Spleen (tissue), 11 donors: ENCODE data around the gene MMRN2. TPM values are rescaled to one million over a fixed set of nuclear protein-coding genes. Genes with fewer than 3 reads are reported as not detected.

Source experiments
- DNase-seq: peaks from one replicate; pipeline ENCODE4 v3.0.0-alpha.2; 2020
- H3K27ac ChIP-seq, 8 donors: fragments of 200-600 bp; sonication (generic) in 7 of 8; 1 replicate in 4 of 8; 2 replicates in 4 of 8; pipeline versions ENCODE4 v1.5.0 to v1.8.0; 2016 to 2021; ENCODE audit warnings: inconsistent platforms in 4 of 8, mild to moderate bottlenecking in 4 of 8, moderate library complexity in 1 of 8
- H3K27me3 ChIP-seq, 7 donors: fragments of 200-600 bp; sonication (generic) in 6 of 7; replicated peaks in 1 of 7; 1 replicate in 4 of 7; 2 replicates in 3 of 7; pipeline versions ENCODE4 v1.5.0 to v1.8.0; 2016 to 2021; ENCODE audit warnings: inconsistent platforms in 3 of 7, mild to moderate bottlenecking in 1 of 7
- H3K36me3 ChIP-seq, 6 donors: fragments of 200-600 bp; sonication (generic) in 5 of 6; 1 replicate in 4 of 6; 2 replicates in 2 of 6; pipeline versions ENCODE4 v1.5.0 to v1.8.0; 2016 to 2021; ENCODE audit warnings: inconsistent platforms in 2 of 6
- H3K4me1 ChIP-seq, 6 donors: fragments of 200-600 bp; sonication (generic) in 5 of 6; 1 replicate in 3 of 6; 2 replicates in 3 of 6; pipeline versions ENCODE4 v1.5.0 to v1.8.0; 2016 to 2021; ENCODE audit warnings: inconsistent platforms in 3 of 6
- H3K4me3 ChIP-seq, 8 donors: fragments of 200-600 bp; sonication (generic) in 7 of 8; 1 replicate in 4 of 8; 2 replicates in 4 of 8; pipeline versions ENCODE4 v1.5.0 to v1.8.0; 2016 to 2021; ENCODE audit warnings: inconsistent platforms in 4 of 8, mild to moderate bottlenecking in 4 of 8, moderate library complexity in 2 of 8
- H3K9me3 ChIP-seq, 8 donors: fragments of 200-600 bp; sonication (generic) in 7 of 8; 1 replicate in 4 of 8; 2 replicates in 4 of 8; pipeline versions ENCODE4 v1.5.0 to v1.8.0; 2016 to 2021; ENCODE audit warnings: inconsistent platforms in 4 of 8
- CTCF ChIP-seq, 11 experiments: fragments of 200-600 bp in 7 of 11; fragments of 450-650 bp in 4 of 11; sonication (generic) in 4 of 11; IDR thresholded peaks in 8 of 11; conservative IDR thresholded peaks in 3 of 11; 1 replicate in 7 of 11; 2 replicates in 4 of 11; pipeline versions ENCODE4 v1.4.0 to v1.8.0; 2016 to 2021; ENCODE audit warnings: antibody characterized with exemption in 11 of 11, inconsistent platforms in 4 of 11, mild to moderate bottlenecking in 1 of 11
- POLR2A ChIP-seq, 3 donors: fragments of 450-650 bp; IDR thresholded peaks; one replicate each; pipeline ENCODE4 v1.5.1; 2017; ENCODE audit warnings: antibody characterized with exemption in 3 of 3, mild to moderate bottlenecking in 1 of 3
- POLR2AphosphoS5 ChIP-seq, 3 donors: sonication (generic); formaldehyde crosslinking; IDR thresholded peaks; one replicate each; pipeline ENCODE4 v1.5.1; 2017; ENCODE audit warnings: antibody characterized with exemption in 3 of 3
- WGBS, 5 donors: extraction: QIAGEN DNeasy Blood & Tissue Kit in 3 of 5; methylation state at CpG; one replicate each; pipeline versions ENCODE4 v1.1.5 to v1.1.7; 2013 to 2018; 5-methylcytosine and 5-hydroxymethylcytosine counted together
- intact Hi-C: fragments of 100-400 bp; cut with DNase I; formaldehyde crosslinking; loops from one replicate; pipeline ENCODE4 v1.15.0; 2023; ENCODE audit warnings: low total_unique reads
- polyA plus RNA-seq, 3 donors: library from polyadenylated mRNA; stranded (reverse); fragments of 200-250 nt; gene quantifications; one replicate each; pipeline ENCODE4 v1.2.1, GENCODE V29; 2013
- total RNA-seq, 7 donors: library from RNA; depleted of rRNA in 3 of 7; stranded (reverse); fragments of >200 nt in 3 of 7; fragmentation: NEBNext Ultra II Directional in 4 of 7; extraction: Animal tissue kit (Norgen Biotek cat#: 25700) in 4 of 7; gene quantifications; one replicate each; pipeline versions ENCODE4 v1.1.0 to v1.2.1, GENCODE V29; 2016 to 2021
- donor health status: healthy with polysubstance abuse.
- donor health status: DM: no; HTN: no; CAD: no; lungs with moderate emphysema.
- donor health status: DM: no; HTN: no; CAD: no.
- donor health status: Bipolar disorder and iron deficiency.
- donor health status: healthy.
- donor health status: DM: no; HTN: no; CAD: no.
- donor health status: DM: yes; HTN: yes; CAD: no.

The MMRN2 gene
- total and polyA plus RNA-seq, 10 donors: 4.8 to 120 (median 77.0) TPM

DNA sequence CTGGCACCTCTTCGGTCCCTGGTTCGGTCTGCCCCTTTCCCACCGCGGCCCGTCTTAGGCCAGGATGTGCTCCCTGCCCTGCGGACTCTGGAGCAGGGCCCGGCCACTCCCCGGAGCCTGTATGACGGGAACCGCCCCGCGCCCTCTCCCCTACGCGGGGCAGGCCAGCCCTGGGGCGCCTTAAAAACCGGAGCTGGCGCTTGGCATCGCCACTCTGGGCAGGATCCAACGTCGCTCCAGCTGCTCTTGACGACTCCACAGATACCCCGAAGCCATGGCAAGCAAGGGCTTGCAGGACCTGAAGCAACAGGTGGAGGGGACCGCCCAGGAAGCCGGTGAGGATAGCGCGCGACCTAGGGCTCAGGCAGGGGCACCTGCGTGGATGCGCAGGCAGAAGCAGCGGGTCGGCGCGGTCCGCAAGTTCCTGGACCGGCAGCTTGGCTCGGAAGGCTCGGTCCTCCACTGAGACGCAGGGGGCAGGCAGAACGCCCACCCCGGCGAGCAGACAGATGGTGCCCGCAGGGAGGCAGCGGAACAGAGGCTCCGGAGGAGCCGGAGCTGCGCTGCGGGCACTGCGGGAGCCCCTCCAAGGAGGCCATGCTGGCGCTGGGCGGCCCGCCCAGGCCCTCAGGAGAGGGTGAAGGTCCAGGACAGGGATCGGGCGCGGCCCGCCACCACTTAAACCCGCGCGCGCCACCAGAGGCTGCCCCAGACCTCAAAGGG is 11.0 kb upstream of the MMRN2 start, which contains the start of gene ADIRF:
Gene ADIRF, plus strand, starts transcription at position 212 of the 723 bp plus-strand sequence. Its CDS starts 63 bp downstream, at position 275.
- no peaks in the 10 kb centered on the region for H3K9me3 ChIP-seq
- H3K36me3 ChIP-seq: no peaks in the 10 kb centered on the region
- TF ChIP-seq CTCF (IDR thresholded peaks at IDR 0.05 in 8 of 11, conservative IDR thresholded peaks at IDR 0.05 in 3 of 11): no peak
- peak; percentile 69 to 82 (median 73) for TF ChIP-seq POLR2AphosphoS5 (IDR thresholded peaks at IDR 0.05)
- TF ChIP-seq POLR2A (IDR thresholded peaks at IDR 0.05): no peak
- H3K4me3 ChIP-seq: peak within 1 kb of the TSS; percentile 23 to 74 (median 46)
- intact Hi-C loops: no loop called here
- peak; percentile 83 for DNase-seq
- peak within 1 kb of the TSS; percentile 2 to 93 (median 88) for H3K27ac ChIP-seq
- peaks cover 24 to 69% (median 61%) of the 10 kb centered on the region in 6 donors for H3K4me1 ChIP-seq
- 17 to 27% (median 17%) methylated on average over 34 to 59 of the region's 59 CpGs for WGBS, 5 donors
- peaks cover 0 to 50% (median 6%) of the 10 kb centered on the region in 7 donors for H3K27me3 ChIP-seq

GRCh38 chr10:86967481-86967941 is 10.1 kb upstream of the MMRN2 start:
- Histone ChIP-seq H3K4me3 (peak overlapping the region in 1 of 8 donors; percentile 9), H3K9me3 (no peaks in the 10 kb centered on the region), H3K27me3 (peaks cover 0 to 50% (median 6%) of the 10 kb centered on the region in 7 donors), H3K27ac (peak overlapping the region in 5 of 8 donors; percentile 85 to 93 (median 90)), H3K36me3 (peaks cover 0 to 5% (median 0%) of the 10 kb centered on the region in 6 donors), H3K4me1 (peaks cover 24 to 69% (median 61%) of the 10 kb centered on the region in 6 donors)
- intact Hi-C loops: no loop called here
- no peak for DNase-seq
- 72 to 82% (median 77%) methylated on average over 5 to 7 of the region's 7 CpGs for WGBS, 5 donors
- TF ChIP-seq POLR2A (IDR thresholded peaks at IDR 0.05): no peak
- TF ChIP-seq POLR2AphosphoS5 (IDR thresholded peaks at IDR 0.05): peak in 1 of 3 donors; percentile 5
- TF ChIP-seq CTCF (IDR thresholded peaks at IDR 0.05 in 8 of 11, conservative IDR thresholded peaks at IDR 0.05 in 3 of 11): no peak

DNA sequence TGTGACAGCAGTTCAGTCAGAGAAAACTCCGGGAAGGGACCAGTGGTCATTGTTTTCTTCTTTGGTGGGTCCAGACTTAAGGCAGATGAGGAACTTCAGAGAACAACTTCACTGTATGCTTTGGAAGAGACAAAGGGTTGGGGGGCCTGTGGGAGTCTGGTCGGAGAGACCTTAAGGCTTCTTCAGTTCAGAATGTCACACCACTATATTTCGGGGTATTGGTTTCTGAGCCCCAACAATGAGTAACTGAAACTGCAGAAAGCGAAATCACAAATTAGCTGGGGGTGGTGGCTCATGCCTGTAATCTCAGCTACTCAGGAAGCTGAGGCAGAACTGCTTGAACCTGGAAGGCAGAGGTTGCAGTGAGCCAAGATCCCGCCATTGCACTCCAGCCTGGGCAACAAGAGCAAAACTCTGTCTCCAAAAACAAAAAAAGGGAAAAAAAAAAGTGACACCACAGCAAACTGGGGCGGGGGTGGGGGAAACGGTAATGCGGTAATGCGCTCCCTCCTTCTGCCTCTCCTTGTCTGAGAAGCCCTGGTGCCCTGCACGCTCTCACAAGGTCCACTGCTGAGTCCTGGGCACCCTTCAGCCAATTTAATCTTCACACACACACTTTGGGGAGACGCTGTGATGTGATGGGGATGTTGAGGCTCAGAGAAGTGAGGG is 8.7 kb upstream of the MMRN2 start:
- DNase-seq: no peak
- peaks cover 0 to 17% (median 0%) of the 10 kb centered on the region in 6 donors for H3K36me3 ChIP-seq
- intact Hi-C loops: no loop called here
- H3K4me3 ChIP-seq: peak overlapping the region in 1 of 8 donors; percentile 43
- TF ChIP-seq POLR2AphosphoS5 (IDR thresholded peaks at IDR 0.05) (no peak), CTCF (IDR thresholded peaks at IDR 0.05 in 8 of 11, conservative IDR thresholded peaks at IDR 0.05 in 3 of 11) (no peak), POLR2A (IDR thresholded peaks at IDR 0.05) (no peak)
- peaks cover 0 to 37% (median 6%) of the 10 kb centered on the region in 7 donors for H3K27me3 ChIP-seq
- peak overlapping the region in 5 of 8 donors; percentile 20 to 91 (median 54) for H3K27ac ChIP-seq
- peaks cover 19 to 62% (median 53%) of the 10 kb centered on the region in 6 donors for H3K4me1 ChIP-seq
- H3K9me3 ChIP-seq: no peaks in the 10 kb centered on the region
- WGBS, 5 donors: 39 to 43% (median 43%) methylated on average over 11 of the region's 11 CpGs

DNA sequence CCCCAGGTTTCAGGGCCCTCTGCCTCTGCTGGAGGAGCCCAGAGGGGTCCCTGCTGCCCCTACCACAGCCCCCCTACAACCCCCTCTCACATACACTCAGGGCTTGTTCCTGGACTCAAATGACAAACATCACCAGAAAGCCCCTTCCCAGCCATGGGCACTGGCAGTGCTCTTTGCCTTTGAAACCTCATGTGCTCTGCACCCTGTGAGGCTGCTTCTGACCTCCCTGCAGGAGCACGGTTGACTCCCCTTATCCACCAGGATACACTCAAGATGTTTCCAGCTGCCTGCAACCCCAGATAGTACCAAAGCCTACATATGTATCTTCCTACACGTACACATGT is 7.4 kb upstream of the MMRN2 start:
- no peaks in the 10 kb centered on the region for H3K9me3 ChIP-seq
- no peak overlapping the region for H3K27ac ChIP-seq
- no peak for TF ChIP-seq CTCF (IDR thresholded peaks at IDR 0.05 in 8 of 11, conservative IDR thresholded peaks at IDR 0.05 in 3 of 11)
- no peak for TF ChIP-seq POLR2A (IDR thresholded peaks at IDR 0.05)
- TF ChIP-seq POLR2AphosphoS5 (IDR thresholded peaks at IDR 0.05): no peak
- WGBS, 5 donors: 86 to 97% (median 91%) methylated on average over 2 of the region's 2 CpGs
- peaks cover 0 to 20% (median 0%) of the 10 kb centered on the region in 6 donors for H3K36me3 ChIP-seq
- no peak overlapping the region for H3K4me3 ChIP-seq
- intact Hi-C loops: no loop called here
- H3K27me3 ChIP-seq: peaks cover 0 to 35% (median 6%) of the 10 kb centered on the region in 7 donors
- peaks cover 27 to 62% (median 54%) of the 10 kb centered on the region in 6 donors for H3K4me1 ChIP-seq
- no peak for DNase-seq
